OCI-LY1 (cell line): Measurements from ENCODE around the gene LGR4.

Experiments
- H2AFZ ChIP-seq: fragments of 200-600 bp; sonication (generic), shearing (Covaris generic); 2 replicates; pipeline ENCODE4 v1.6.0; 2014; ENCODE audit warnings: antibody characterized with exemption, mild to moderate bottlenecking, low read length
- H3F3A ChIP-seq: fragments of 200-600 bp; sonication (generic), shearing (Covaris generic); 2 replicates; pipeline ENCODE4 v1.6.0; 2014; ENCODE audit warnings: mild to moderate bottlenecking, antibody characterized with exemption, low read length, moderate library complexity; ENCODE audit not compliant: insufficient read depth
- H3K27ac ChIP-seq: fragments of 200-600 bp; sonication (generic); 2 replicates; pipeline ENCODE4 v1.5.1; 2014; ENCODE audit warnings: low read length, mixed run types, mild to moderate bottlenecking, low read depth; ENCODE audit not compliant: poor library complexity, severe bottlenecking
- H3K27me3 ChIP-seq: fragments of 200-600 bp; sonication (generic); 2 replicates; pipeline ENCODE4 v1.6.0; 2014; ENCODE audit warnings: antibody characterized with exemption, mild to moderate bottlenecking, low read length, moderate library complexity; ENCODE audit not compliant: insufficient read depth
- H3K36me3 ChIP-seq: fragments of 200-600 bp; sonication (generic); 2 replicates; pipeline ENCODE4 v1.6.1; 2014; ENCODE audit warnings: mild to moderate bottlenecking, antibody characterized with exemption, low read length, moderate library complexity, mixed read lengths; ENCODE audit not compliant: insufficient read depth
- H3K4me1 ChIP-seq: fragments of 200-600 bp; sonication (generic); 2 replicates; pipeline ENCODE4 v1.5.1; 2014; ENCODE audit warnings: mild to moderate bottlenecking, low read length, moderate library complexity; ENCODE audit not compliant: insufficient read depth, severe bottlenecking
- H3K4me2 ChIP-seq: fragments of 200-600 bp; sonication (generic), shearing (Covaris generic); 2 replicates; pipeline ENCODE4 v1.6.1; 2014; ENCODE audit warnings: low read length
- H3K4me3 ChIP-seq: fragments of 200-600 bp; sonication (generic); 2 replicates; pipeline ENCODE4 v1.5.1; 2014; ENCODE audit warnings: low read length, low read depth, mild to moderate bottlenecking, mixed read lengths; ENCODE audit not compliant: poor library complexity, severe bottlenecking
- H3K79me2 ChIP-seq: fragments of 200-600 bp; shearing (Covaris generic); 2 replicates; pipeline ENCODE4 v1.6.1; 2016; ENCODE audit warnings: mixed run types, low read length, mixed read lengths; ENCODE audit not compliant: insufficient read depth
- H3K9ac ChIP-seq: fragments of 200-600 bp; sonication (generic), shearing (Covaris generic); 2 replicates; pipeline ENCODE4 v1.6.1; 2014; ENCODE audit warnings: mild to moderate bottlenecking, low read length, mixed read lengths
- H3K9me2 ChIP-seq: fragments of 200-600 bp; sonication (generic), shearing (Covaris generic); 2 replicates; pipeline ENCODE4 v1.6.1; 2014; ENCODE audit warnings: low read depth, mild to moderate bottlenecking, low read length, mixed read lengths
- H3K9me3 ChIP-seq: fragments of 200-600 bp; shearing (Covaris generic); 2 replicates; pipeline ENCODE4 v1.6.1; 2014; ENCODE audit warnings: low read length, mixed read lengths
- H4K20me1 ChIP-seq: fragments of 200-600 bp; sonication (generic), shearing (Covaris generic); 2 replicates; pipeline ENCODE4 v1.6.0; 2016; ENCODE audit warnings: mild to moderate bottlenecking, low read length; ENCODE audit not compliant: insufficient read depth
- CTCF ChIP-seq: fragments of 200-600 bp; sonication (generic), shearing (Covaris generic); IDR thresholded peaks from 2 replicates; pipeline ENCODE4 v1.5.1; 2017; ENCODE audit warnings: mild to moderate bottlenecking, antibody characterized with exemption, low read length, moderate library complexity, mixed read lengths
- EZH2 ChIP-seq: fragments of 200-600 bp; sonication (generic), shearing (Covaris generic); IDR thresholded peaks from 2 replicates; pipeline ENCODE4 v1.8.0; 2017; ENCODE audit warnings: borderline replicate concordance, mixed run types, mild to moderate bottlenecking, antibody characterized with exemption, low read length, moderate library complexity, mixed read lengths

The LGR4 gene

GRCh38 chr11:27427183-27427980, 45.2 kb downstream of the LGR4 start:
- H3K27ac ChIP-seq, result no peak overlapping the region

GRCh38 chr11:27425814-27426213, 46.8 kb downstream of the LGR4 start:
- H3K4me2 ChIP-seq, result no peak overlapping the region
- no peaks in the 10 kb centered on the region for H3K4me1 ChIP-seq
- H4K20me1 ChIP-seq, result no peaks in the 10 kb centered on the region
- H3K27me3 ChIP-seq, result no peaks in the 10 kb centered on the region
- H3K79me2 ChIP-seq, result no peaks in the 10 kb centered on the region
- no peaks in the 10 kb centered on the region for H3K36me3 ChIP-seq
- H2AFZ ChIP-seq, result no peak overlapping the region
- no peaks in the 10 kb centered on the region for H3K9me3 ChIP-seq
- H3K27ac ChIP-seq, result no peak overlapping the region
- H3F3A ChIP-seq, result no peaks in the 10 kb centered on the region
- no peak for TF ChIP-seq EZH2
- H3K9me2 ChIP-seq, result no peaks in the 10 kb centered on the region
- no peak overlapping the region for H3K4me3 ChIP-seq
- H3K9ac ChIP-seq, result no peak overlapping the region

More at GRCh38 chr11:27427183-27427980, 45.2 kb downstream of the LGR4 start:
- Histone ChIP-seq H3K9me2 (no peaks in the 10 kb centered on the region), H3K4me2 (no peak overlapping the region), H3K9ac (no peak overlapping the region), H3K9me3 (no peaks in the 10 kb centered on the region), H3K79me2 (no peaks in the 10 kb centered on the region), H3F3A (no peaks in the 10 kb centered on the region), H3K27me3 (no peaks in the 10 kb centered on the region), H2AFZ (no peak overlapping the region), H3K4me1 (no peaks in the 10 kb centered on the region), H4K20me1 (no peaks in the 10 kb centered on the region), H3K36me3 (no peaks in the 10 kb centered on the region), H3K4me3 (no peak overlapping the region)
- no peak for TF ChIP-seq EZH2

GRCh38 chr11:27423125-27423524, 49.5 kb downstream of the LGR4 start:
- Histone ChIP-seq H3K9ac (no peak overlapping the region), H3F3A (no peaks in the 10 kb centered on the region), H3K79me2 (no peaks in the 10 kb centered on the region), H3K27me3 (no peaks in the 10 kb centered on the region), H3K9me3 (no peaks in the 10 kb centered on the region), H3K4me3 (no peak overlapping the region), H3K4me2 (no peak overlapping the region), H3K27ac (no peak overlapping the region), H3K9me2 (no peaks in the 10 kb centered on the region), H3K36me3 (no peaks in the 10 kb centered on the region), H2AFZ (no peak overlapping the region), H3K4me1 (no peaks in the 10 kb centered on the region), H4K20me1 (no peaks in the 10 kb centered on the region)
- no peak for TF ChIP-seq CTCF

GRCh38 chr11:27421819-27422494, 50.6 kb downstream of the LGR4 start:
- H2AFZ ChIP-seq, result no peak overlapping the region
- H3K4me2 ChIP-seq, result no peak overlapping the region
- no peaks in the 10 kb centered on the region for H3K9me2 ChIP-seq
- H3K4me1 ChIP-seq, result no peaks in the 10 kb centered on the region
- H3K9ac ChIP-seq, result no peak overlapping the region
- H3F3A ChIP-seq, result no peaks in the 10 kb centered on the region
- H3K79me2 ChIP-seq, result no peaks in the 10 kb centered on the region
- no peaks in the 10 kb centered on the region for H3K9me3 ChIP-seq
- H3K4me3 ChIP-seq, result no peak overlapping the region
- H4K20me1 ChIP-seq, result no peaks in the 10 kb centered on the region
- TF ChIP-seq CTCF (no peak), EZH2 (no peak)
- H3K27me3 ChIP-seq, result no peaks in the 10 kb centered on the region
- no peaks in the 10 kb centered on the region for H3K36me3 ChIP-seq
- no peak overlapping the region for H3K27ac ChIP-seq
